ENCODE data around the gene SLC6A13. TPM values are rescaled to one million over a fixed set of nuclear protein-coding genes. Genes with fewer than 3 reads are reported as not detected.

Gene SLC6A13
- polyA plus RNA-seq, 1 donor from 2014 or later = 1.4 TPM

DNA sequence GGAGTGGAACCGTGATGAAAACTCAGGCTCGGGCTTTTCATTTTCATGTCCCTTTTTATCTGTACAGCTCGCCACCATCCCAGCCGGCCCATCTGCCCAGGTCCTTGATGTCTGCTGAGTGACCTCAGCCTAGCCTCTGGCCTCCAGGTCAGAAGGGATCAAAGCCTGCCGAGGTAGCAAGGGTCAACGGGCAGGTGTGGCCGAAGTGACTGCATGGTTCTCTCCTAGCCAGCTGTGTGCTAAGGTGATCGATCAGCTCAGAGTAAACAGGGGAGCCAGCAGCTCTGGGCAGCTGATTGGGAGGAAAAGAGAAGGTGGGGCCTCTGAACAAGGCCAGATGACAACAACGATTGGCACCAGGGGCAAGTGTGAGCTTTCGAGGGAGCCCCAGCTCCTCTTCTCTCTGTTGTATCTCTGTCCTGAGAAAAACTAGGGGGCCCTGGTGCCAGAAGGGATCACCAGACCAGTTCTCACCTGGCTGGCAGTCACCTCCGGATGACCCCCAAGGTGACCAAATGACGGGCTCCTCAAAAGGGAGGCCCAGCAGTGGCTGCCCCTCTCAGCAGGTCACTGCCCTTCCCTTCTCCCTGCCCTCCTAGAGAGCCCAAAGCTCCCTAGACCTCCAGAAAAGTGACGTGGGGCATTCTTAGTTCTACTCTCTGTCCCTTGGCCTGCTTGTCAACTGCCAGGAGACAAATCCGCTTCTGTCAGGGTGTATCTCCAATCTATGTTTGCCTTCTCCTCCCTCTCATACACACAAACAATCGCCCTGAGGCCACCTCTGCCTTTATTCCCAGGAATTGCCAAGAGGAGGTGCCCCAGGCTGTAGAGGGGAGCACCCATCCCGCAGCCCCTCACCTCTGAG is 52.1 kb downstream of the SLC6A13 start:
- Histone ChIP-seq H3F3A (ENCODE audit: insufficient read depth, low read length, poor library complexity, severe bottlenecking) (no peaks in the 10 kb centered on the region), H2AFZ (ENCODE audit: low read depth, low read length) (no peak overlapping the region), H3K79me2 (replicated peaks; ENCODE audit: insufficient read depth, low read length) (no peaks in the 10 kb centered on the region), H3K9me2 (ENCODE audit: insufficient read depth, low read length) (no peaks in the 10 kb centered on the region), H4K20me1 (ENCODE audit: insufficient read depth) (no peaks in the 10 kb centered on the region), H3K36me3 (ENCODE audit: insufficient read depth, low read length) (no peaks in the 10 kb centered on the region), H3K27me3 (ENCODE audit: insufficient read depth, low read depth, low read length) (no peaks in the 10 kb centered on the region), H3K4me2 (ENCODE audit: low read length) (no peak overlapping the region), H3K27ac (ENCODE audit: low read length) (no peak overlapping the region), H3K9ac (ENCODE audit: low read length) (no peak overlapping the region), H3K9me3 (ENCODE audit: low read length) (no peaks in the 10 kb centered on the region), H3K4me3 (ENCODE audit: low read length) (no peak overlapping the region)
- TF ChIP-seq EP300 (conservative IDR thresholded peaks at IDR 0.05; ENCODE audit: poor library complexity, severe bottlenecking) (no peak), EZH2 (IDR thresholded peaks at IDR 0.05; ENCODE audit: borderline replicate concordance, insufficient read depth, low read length, poor library complexity, severe bottlenecking) (no peak), TAF1 (IDR thresholded peaks at IDR 0.05; ENCODE audit: low read depth) (no peak), POLR2AphosphoS5 (IDR thresholded peaks at IDR 0.05) (no peak), RAD21 (conservative IDR thresholded peaks at IDR 0.05) (no peak), MXI1 (conservative IDR thresholded peaks at IDR 0.05; ENCODE audit: poor library complexity, severe bottlenecking) (no peak), SMC3 (conservative IDR thresholded peaks at IDR 0.05; ENCODE audit: poor library complexity) (no peak)
- TF ChIP-seq, protein P1, sequence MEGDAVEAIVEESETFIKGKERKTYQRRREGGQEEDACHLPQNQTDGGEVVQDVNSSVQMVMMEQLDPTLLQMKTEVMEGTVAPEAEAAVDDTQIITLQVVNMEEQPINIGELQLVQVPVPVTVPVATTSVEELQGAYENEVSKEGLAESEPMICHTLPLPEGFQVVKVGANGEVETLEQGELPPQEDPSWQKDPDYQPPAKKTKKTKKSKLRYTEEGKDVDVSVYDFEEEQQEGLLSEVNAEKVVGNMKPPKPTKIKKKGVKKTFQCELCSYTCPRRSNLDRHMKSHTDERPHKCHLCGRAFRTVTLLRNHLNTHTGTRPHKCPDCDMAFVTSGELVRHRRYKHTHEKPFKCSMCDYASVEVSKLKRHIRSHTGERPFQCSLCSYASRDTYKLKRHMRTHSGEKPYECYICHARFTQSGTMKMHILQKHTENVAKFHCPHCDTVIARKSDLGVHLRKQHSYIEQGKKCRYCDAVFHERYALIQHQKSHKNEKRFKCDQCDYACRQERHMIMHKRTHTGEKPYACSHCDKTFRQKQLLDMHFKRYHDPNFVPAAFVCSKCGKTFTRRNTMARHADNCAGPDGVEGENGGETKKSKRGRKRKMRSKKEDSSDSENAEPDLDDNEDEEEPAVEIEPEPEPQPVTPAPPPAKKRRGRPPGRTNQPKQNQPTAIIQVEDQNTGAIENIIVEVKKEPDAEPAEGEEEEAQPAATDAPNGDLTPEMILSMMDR (IDR thresholded peaks at IDR 0.05; ENCODE audit: poor library complexity, severe bottlenecking) = no peak
- TF ChIP-seq, protein P2, sequence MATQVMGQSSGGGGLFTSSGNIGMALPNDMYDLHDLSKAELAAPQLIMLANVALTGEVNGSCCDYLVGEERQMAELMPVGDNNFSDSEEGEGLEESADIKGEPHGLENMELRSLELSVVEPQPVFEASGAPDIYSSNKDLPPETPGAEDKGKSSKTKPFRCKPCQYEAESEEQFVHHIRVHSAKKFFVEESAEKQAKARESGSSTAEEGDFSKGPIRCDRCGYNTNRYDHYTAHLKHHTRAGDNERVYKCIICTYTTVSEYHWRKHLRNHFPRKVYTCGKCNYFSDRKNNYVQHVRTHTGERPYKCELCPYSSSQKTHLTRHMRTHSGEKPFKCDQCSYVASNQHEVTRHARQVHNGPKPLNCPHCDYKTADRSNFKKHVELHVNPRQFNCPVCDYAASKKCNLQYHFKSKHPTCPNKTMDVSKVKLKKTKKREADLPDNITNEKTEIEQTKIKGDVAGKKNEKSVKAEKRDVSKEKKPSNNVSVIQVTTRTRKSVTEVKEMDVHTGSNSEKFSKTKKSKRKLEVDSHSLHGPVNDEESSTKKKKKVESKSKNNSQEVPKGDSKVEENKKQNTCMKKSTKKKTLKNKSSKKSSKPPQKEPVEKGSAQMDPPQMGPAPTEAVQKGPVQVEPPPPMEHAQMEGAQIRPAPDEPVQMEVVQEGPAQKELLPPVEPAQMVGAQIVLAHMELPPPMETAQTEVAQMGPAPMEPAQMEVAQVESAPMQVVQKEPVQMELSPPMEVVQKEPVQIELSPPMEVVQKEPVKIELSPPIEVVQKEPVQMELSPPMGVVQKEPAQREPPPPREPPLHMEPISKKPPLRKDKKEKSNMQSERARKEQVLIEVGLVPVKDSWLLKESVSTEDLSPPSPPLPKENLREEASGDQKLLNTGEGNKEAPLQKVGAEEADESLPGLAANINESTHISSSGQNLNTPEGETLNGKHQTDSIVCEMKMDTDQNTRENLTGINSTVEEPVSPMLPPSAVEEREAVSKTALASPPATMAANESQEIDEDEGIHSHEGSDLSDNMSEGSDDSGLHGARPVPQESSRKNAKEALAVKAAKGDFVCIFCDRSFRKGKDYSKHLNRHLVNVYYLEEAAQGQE (IDR thresholded peaks at IDR 0.05; ENCODE audit: borderline replicate concordance) = no peak

DNA sequence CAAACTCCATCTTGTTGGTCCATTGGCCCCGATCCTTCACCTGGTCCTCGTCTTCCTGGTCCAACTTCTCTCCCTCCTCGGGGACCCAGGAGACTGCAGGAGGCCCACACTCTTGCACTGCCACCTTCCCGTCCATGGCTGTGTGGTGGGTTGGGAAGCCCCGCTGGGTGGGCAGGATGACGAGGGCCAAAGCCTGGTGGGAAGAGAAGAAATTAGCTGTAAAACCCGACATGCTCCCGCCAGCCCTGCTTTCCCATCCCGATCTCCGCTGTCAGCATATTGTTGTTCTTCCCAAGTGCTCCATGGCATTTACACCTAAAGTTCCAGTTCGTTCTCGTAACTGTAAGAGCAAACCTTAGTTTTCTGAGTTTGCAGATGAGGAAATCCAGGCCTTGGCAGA is 52.8 kb downstream of the SLC6A13 start:
- Histone ChIP-seq H3K9me3 (ENCODE audit: low read length) (no peaks in the 10 kb centered on the region), H3K9ac (ENCODE audit: low read length) (no peak overlapping the region)

More for the DNA sequence above, 52.8 kb downstream of the SLC6A13 start:
- Histone ChIP-seq H3K9me2 (ENCODE audit: insufficient read depth, low read length) (no peaks in the 10 kb centered on the region), H3F3A (ENCODE audit: insufficient read depth, low read length, poor library complexity, severe bottlenecking) (no peaks in the 10 kb centered on the region), H3K79me2 (replicated peaks; ENCODE audit: insufficient read depth, low read length) (no peaks in the 10 kb centered on the region), H2AFZ (ENCODE audit: low read depth, low read length) (no peak overlapping the region), H3K27ac (ENCODE audit: low read length) (no peak overlapping the region), H3K4me3 (ENCODE audit: low read length) (no peak overlapping the region), H3K27me3 (ENCODE audit: insufficient read depth, low read depth, low read length) (no peaks in the 10 kb centered on the region), H4K20me1 (ENCODE audit: insufficient read depth) (no peaks in the 10 kb centered on the region), H3K4me2 (ENCODE audit: low read length) (no peak overlapping the region), H3K36me3 (ENCODE audit: insufficient read depth, low read length) (no peaks in the 10 kb centered on the region)
- TF ChIP-seq POLR2AphosphoS5 (IDR thresholded peaks at IDR 0.05) (no peak), EZH2 (IDR thresholded peaks at IDR 0.05; ENCODE audit: borderline replicate concordance, insufficient read depth, low read length, poor library complexity, severe bottlenecking) (no peak), TAF1 (IDR thresholded peaks at IDR 0.05; ENCODE audit: low read depth) (no peak), SMC3 (conservative IDR thresholded peaks at IDR 0.05; ENCODE audit: poor library complexity) (no peak), MXI1 (conservative IDR thresholded peaks at IDR 0.05; ENCODE audit: poor library complexity, severe bottlenecking) (no peak), RAD21 (conservative IDR thresholded peaks at IDR 0.05) (no peak), EP300 (conservative IDR thresholded peaks at IDR 0.05; ENCODE audit: poor library complexity, severe bottlenecking) (no peak)
- TF ChIP-seq, protein P1 (IDR thresholded peaks at IDR 0.05; ENCODE audit: poor library complexity, severe bottlenecking) = no peak
- TF ChIP-seq, protein P2 (IDR thresholded peaks at IDR 0.05; ENCODE audit: borderline replicate concordance) = no peak

All from neural cell (in vitro differentiated cells).